H1 (cell line): Measurements from ENCODE around the gene PDIA3. TPM values are rescaled to one million over a fixed set of nuclear protein-coding genes. Genes with fewer than 3 reads are reported as not detected.

Source experiments
- ASH2L ChIP-seq: fragments of 200-600, 300-600 bp; sonication (generic); IDR thresholded peaks from one replicate; pipeline ENCODE4 v1.7.1; 2017; ENCODE audit warnings: low read length
- CREB1 ChIP-seq: IDR thresholded peaks from 2 replicates; pipeline ENCODE4 v1.6.1; 2012; ENCODE audit warnings: inconsistent platforms
- GTF2F1 ChIP-seq: IDR thresholded peaks from 2 replicates; pipeline ENCODE4 v1.6.1; 2012; ENCODE audit warnings: low read depth, low read length, improper control_type of control experiment, borderline replicate concordance
- NRF1 ChIP-seq: IDR thresholded peaks from 2 replicates; pipeline ENCODE4 v1.6.1; 2011; ENCODE audit warnings: mild to moderate bottlenecking, low read depth, low read length, improper control_type of control experiment
- PHF8 ChIP-seq: fragments of 200-600 bp; sonication (generic); conservative IDR thresholded peaks from 2 replicates; pipeline ENCODE4 v1.7.1; 2012; ENCODE audit warnings: low read depth, mild to moderate bottlenecking, inconsistent platforms, low read length, moderate library complexity
- POLR2A ChIP-seq, 2 experiments: IDR thresholded peaks; 1 replicate in 1 of 2; 2 replicates in 1 of 2; pipeline ENCODE4 v1.6.1; 2011; ENCODE audit warnings: low read depth in 2 of 2, low read length in 2 of 2, mild to moderate bottlenecking in 2 of 2; ENCODE audit errors: control extremely low read depth in 1 of 2
- SP1 ChIP-seq: IDR thresholded peaks from 2 replicates; pipeline ENCODE4 v1.6.1; 2011; ENCODE audit warnings: low read depth, low read length
- TAF7 ChIP-seq: optimal IDR thresholded peaks from 2 replicates; pipeline ENCODE3; 2011; ENCODE audit warnings: low read depth, mild to moderate bottlenecking, inconsistent platforms, low read length, moderate library complexity, borderline replicate concordance
- TBP ChIP-seq: IDR thresholded peaks from 2 replicates; pipeline ENCODE4 v1.6.1; 2011; ENCODE audit warnings: low read depth, low read length, improper control_type of control experiment
- polyA plus RNA-seq, 7 experiments: library from polyadenylated mRNA; depleted of rRNA in 3 of 7; stranded (reverse) in 5 of 7; unstranded in 2 of 7; fragments of >200 nt in 5 of 7; fragments of 200-250 nt in 2 of 7; gene quantifications; 1 replicate in 5 of 7; 2 replicates in 1 of 7; 4 replicates in 1 of 7; pipeline versions ENCODE4 v1.2.1 to v1.2.3, GENCODE V29; 2011 to 2013; ENCODE audit warnings: missing spikeins in 2 of 7, mixed read lengths in 2 of 7
- total RNA-seq: library from RNA; stranded (reverse); fragmentation: NEBNext Ultra II Directional; extraction: Animal tissue kit (Norgen Biotek cat#: 25700); gene quantifications from 2 replicates; pipeline ENCODE4 v1.2.1, GENCODE V29; 2021
- TF ChIP-seq, protein P1 (sequence below): IDR thresholded peaks from 2 replicates; pipeline ENCODE4 v1.6.1; 2012; ENCODE audit warnings: inconsistent platforms

The PDIA3 gene
- total and polyA plus RNA-seq, 2 of the 8 experiments (the other 6 are each of a cell fraction or from before 2014, with no cell fraction given) = 90.4 to 655 TPM

DNA sequence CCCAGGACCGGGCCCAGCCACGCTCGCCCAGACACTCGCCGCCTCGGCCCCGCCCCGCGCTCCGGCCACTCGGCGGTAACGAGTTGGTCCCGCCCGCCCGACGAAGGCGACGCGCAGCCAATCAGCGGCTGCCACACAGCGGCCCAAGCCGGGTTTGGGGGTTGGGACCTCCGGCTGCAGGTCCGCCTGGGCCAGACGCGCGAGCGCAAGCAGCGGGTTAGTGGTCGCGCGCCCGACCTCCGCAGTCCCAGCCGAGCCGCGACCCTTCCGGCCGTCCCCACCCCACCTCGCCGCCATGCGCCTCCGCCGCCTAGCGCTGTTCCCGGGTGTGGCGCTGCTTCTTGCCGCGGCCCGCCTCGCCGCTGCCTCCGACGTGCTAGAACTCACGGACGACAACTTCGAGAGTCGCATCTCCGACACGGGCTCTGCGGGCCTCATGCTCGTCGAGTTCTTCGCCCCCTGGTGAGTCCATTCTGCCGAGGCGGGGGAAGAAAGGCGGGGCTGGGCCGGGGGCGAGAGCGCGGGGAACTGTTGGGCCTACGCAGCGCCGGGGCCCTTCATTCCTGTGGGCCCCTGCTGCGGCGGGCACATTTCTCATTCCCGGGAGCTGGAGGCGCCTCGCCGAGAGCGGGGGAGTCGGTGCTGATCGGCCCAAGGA, at the start of gene PDIA3 (continued):
- TF ChIP-seq PHF8 (peak; percentile 73), TAF7 (peak; percentile 84), GTF2F1 (peak; percentile 68; the same call in 1 of the 2 replicates), SP1 (peak; percentile 69; the same call in 1 of the 2 replicates), TBP (peak; percentile 93), CREB1 (peak; percentile 56; the same call in 1 of the 2 replicates), ASH2L (peak; percentile 86), POLR2A (IDR thresholded peaks at IDR 0.05; ENCODE audit: control extremely low read depth in 1 of 2, low read depth in 2 of 2, low read length in 2 of 2) (peak; percentile 90 to 95), NRF1 (peak; percentile 5; the same call in 1 of the 2 replicates)
- TF ChIP-seq, protein P1, sequence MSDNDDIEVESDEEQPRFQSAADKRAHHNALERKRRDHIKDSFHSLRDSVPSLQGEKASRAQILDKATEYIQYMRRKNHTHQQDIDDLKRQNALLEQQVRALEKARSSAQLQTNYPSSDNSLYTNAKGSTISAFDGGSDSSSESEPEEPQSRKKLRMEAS = peak; percentile 68
